ENCODE results near the gene ZNF841. TPM values are rescaled to one million over a fixed set of nuclear protein-coding genes. Genes with fewer than 3 reads are reported as not detected.

Gene ZNF841
- total and polyA plus RNA-seq, 9 of the 15 experiments (the other 6 are each of a cell fraction or from before 2014, with no cell fraction given): 3.1 to 17.1 (median 11.0) TPM

DNA sequence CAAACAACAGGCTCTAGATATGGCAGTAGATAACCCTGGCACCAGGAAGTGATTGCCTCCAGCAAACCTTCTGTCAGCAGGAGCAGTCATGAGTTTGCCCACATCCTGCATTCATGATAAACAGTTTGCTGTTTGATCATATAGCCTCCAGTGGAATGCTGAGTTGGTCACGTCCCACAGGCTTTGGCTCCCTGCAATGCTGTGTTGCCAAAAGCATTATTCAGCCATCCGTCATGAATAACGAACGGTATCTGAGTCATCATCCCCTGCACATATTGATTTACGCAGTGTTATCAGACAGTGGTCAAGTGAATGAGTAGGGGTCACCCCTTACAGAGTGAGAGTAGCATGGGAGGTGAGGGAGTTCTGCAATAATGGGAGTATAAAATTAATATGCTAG, 25.1 kb downstream of the ZNF841 start (continued):
- TF ChIP-seq, protein P1, sequence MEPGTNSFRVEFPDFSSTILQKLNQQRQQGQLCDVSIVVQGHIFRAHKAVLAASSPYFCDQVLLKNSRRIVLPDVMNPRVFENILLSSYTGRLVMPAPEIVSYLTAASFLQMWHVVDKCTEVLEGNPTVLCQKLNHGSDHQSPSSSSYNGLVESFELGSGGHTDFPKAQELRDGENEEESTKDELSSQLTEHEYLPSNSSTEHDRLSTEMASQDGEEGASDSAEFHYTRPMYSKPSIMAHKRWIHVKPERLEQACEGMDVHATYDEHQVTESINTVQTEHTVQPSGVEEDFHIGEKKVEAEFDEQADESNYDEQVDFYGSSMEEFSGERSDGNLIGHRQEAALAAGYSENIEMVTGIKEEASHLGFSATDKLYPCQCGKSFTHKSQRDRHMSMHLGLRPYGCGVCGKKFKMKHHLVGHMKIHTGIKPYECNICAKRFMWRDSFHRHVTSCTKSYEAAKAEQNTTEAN (CRISPR knock-in tag; IDR thresholded peaks at IDR 0.05): no peak
- TF ChIP-seq DMBX1 (CRISPR knock-in tag; IDR thresholded peaks at IDR 0.05; ENCODE audit: borderline replicate concordance) (no peak), MYBL2 (IDR thresholded peaks at IDR 0.05; ENCODE audit: low read depth) (no peak), MYBL2 (CRISPR knock-in tag; IDR thresholded peaks at IDR 0.05; ENCODE audit: borderline replicate concordance) (no peak), SMARCA4 (IDR thresholded peaks at IDR 0.05) (no peak), E2F3 (CRISPR knock-in tag; IDR thresholded peaks at IDR 0.05) (no peak), RBBP5 (IDR thresholded peaks at IDR 0.05; ENCODE audit: borderline replicate concordance, insufficient read depth, low read length, poor library complexity, severe bottlenecking) (no peak), CREBBP (IDR thresholded peaks at IDR 0.05; ENCODE audit: low read depth, low read length) (no peak), JUND (IDR thresholded peaks at IDR 0.05; ENCODE audit: borderline replicate concordance, low read depth, low read length) (no peak), JUND (tag; IDR thresholded peaks at IDR 0.05; ENCODE audit: borderline replicate concordance, low read depth, low read length) (no peak), PYGO2 (tag; IDR thresholded peaks at IDR 0.05) (no peak), ZBTB7A (IDR thresholded peaks at IDR 0.05; ENCODE audit: borderline replicate concordance, control insufficient read depth, low read depth, low read length) (no peak), HNRNPUL1 (IDR thresholded peaks at IDR 0.05; ENCODE audit: low read length) (no peak)
- TF ChIP-seq, protein P2, sequence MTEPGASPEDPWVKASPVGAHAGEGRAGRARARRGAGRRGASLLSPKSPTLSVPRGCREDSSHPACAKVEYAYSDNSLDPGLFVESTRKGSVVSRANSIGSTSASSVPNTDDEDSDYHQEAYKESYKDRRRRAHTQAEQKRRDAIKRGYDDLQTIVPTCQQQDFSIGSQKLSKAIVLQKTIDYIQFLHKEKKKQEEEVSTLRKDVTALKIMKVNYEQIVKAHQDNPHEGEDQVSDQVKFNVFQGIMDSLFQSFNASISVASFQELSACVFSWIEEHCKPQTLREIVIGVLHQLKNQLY (CRISPR knock-in tag; conservative IDR thresholded peaks at IDR 0.05): no peak
